HK-2 (cell line): ENCODE results near the gene SCGN.

Experiments used
- DNase-seq: peaks from one replicate; pipeline ENCODE4 v3.0.0-alpha.2; 2018; ENCODE audit not compliant: unreplicated experiment

The SCGN gene

GRCh38 chr6:25640891-25641290 is 11.1 kb upstream of the SCGN start:
- DNase-seq = no peak

DNA sequence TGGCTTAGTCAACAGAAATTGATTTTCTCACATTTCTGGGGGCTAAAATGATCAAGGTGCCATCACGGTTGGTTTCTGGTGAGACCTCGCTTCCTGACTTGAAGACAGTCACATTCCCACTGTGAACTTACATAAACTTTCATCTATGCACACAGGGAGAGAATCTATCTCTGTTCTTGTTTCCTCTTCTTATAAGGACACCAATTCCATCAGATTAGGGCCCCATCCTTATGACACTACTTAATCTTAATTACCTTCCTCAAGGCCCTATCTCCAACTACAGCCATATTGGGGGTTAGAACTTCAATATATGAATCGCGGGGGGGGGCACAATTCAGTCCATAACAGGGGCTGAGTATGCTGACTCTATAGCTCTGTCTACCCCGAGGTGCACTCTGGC is 10.6 kb upstream of the SCGN start:
- DNase-seq = no peak

DNA sequence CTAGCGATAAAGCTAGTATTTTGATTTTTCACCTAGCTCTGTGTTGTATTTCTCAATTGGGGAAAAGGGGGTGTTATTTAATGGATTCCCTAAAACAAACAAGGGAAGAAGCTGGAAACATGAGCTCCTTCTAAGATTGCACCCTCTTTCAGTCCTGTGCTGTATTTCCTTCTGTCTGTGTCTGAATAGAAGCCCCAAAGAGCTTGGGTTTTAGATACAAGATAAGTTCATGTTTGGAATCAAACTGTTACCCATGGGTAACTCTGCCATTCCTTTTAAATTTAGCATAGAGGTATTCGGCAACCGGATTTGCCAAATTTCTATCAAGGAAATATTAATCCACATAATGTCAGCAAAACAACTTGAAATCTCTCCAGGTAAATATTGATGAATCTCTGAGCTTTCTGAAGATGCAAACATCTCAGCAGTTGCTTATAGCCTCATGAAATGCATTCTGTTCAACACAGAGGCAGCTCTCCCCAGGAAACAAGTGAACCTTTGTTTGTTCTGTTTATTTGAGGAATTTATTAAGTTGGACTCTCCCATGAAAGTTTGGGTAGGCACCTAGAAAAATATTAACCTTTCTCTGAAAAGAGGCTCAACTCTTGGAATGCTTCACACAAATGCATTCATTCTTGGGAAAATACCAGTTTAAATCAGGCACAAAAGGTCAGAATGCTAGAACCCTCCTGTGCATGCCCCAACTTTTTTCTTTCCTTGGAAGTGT is 9.9 kb upstream of the SCGN start:
- DNase-seq = no peak

DNA sequence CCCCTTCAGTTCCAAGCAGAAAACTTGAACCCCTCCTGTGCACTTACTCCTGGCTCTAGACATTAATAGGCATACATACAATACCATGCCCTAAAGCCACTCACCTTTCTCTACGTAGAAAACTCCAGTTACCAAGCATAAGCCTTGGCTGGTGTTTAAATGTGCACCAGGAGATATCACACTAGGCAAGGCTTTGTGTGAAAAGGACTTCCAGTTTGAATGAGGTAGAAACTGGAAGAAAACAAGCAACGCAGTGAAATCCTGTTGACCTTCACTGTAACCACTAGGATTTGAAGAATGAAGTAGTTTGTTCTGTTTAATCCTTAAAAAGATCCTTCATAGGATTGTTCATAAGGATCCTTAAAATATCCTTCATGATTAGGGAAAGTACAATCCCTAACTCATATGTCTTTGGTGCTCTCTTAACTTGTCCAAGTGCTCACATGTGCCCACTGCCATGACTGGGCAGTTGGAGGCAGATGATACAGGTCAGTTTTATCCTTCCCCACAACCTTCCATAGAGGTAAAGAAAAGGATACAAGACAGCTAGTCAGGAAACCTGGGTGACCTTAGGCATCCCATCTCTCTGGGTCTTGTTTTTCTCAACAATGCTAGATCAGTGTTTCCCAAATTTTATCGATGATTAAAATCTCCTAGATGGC is 9.2 kb upstream of the SCGN start:
- no peak for DNase-seq

DNA sequence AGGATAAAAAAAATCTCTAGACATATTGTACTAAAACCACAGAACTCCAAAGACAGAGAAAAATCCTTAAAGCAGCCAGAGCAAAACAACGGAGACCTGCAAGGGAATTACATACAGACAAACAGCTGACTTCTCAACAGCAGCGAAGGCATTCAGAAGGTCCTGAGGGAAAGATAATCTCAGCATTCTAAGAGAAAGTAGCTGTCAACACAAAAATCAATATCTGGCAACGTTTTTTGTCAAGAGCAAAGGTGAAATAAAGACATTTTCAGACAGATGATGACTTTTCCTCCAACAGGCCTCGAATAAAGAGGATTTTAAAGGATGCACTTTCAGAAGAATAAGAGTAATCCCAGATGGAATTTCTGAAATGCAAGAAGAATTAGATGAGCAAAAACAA is 6.1 kb upstream of the SCGN start:
- DNase-seq = no peak

- no peak for DNase-seq
Observed at GRCh38 chr6:25649611-25650010, 2.4 kb upstream of the SCGN start.

- DNase-seq = no peak
Observed at GRCh38 chr6:25655723-25656122, 3.7 kb downstream of the SCGN start.

DNA sequence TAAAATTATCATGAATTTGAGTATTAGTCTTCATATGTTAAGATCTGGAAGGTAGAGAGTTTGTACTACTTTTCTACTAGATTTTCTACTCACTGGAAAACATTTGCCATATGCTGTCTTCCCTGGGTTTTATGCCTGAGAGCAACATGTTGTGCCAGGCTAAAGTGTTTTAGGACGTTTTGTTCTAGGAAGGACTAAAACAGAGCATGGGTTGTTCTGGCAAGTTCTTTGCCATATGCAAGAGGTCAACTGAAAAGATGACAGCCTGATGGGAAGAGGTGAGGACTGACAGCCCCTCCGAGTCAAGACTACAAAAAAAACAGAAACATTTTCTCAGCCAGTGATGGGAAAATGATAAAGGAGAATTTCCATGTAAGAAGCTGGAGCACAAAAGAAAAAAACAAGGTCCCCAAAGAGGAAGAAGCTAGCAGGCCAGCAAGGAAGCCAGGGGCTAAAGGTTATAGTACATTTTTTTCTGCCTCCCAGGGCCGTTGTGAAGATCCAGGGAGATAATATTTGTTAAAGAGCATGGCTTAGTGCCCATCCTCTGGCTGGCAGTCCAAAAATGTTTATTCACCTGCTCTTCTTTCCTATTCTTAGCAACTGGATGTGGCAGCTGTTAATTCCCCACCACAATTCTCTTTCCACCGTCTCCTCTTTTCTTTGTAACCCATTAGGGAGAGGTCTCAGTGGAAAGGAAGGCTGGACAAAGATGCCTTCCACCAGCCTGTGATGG is 7.8 kb downstream of the SCGN start:
- no peak for DNase-seq

DNA sequence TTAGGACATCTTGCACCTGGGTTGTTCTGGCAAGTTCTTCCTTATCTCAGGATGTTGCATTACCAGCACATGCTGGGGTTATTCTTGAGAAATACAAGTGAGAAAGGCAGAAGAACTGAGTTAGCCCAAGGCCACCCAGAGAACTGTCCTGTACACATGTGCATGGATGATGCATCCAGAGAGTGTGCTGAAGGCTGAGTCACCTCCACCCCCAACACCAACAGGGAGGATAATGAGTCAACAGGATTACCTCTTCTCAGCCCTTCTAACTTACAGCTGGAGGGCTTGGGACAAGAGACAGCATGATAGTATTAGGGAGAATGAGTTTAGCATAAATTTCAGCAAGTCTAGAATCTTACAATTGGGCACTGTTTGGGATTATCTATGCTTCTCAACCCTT is 8.5 kb downstream of the SCGN start:
- DNase-seq = peak; percentile 58

DNA sequence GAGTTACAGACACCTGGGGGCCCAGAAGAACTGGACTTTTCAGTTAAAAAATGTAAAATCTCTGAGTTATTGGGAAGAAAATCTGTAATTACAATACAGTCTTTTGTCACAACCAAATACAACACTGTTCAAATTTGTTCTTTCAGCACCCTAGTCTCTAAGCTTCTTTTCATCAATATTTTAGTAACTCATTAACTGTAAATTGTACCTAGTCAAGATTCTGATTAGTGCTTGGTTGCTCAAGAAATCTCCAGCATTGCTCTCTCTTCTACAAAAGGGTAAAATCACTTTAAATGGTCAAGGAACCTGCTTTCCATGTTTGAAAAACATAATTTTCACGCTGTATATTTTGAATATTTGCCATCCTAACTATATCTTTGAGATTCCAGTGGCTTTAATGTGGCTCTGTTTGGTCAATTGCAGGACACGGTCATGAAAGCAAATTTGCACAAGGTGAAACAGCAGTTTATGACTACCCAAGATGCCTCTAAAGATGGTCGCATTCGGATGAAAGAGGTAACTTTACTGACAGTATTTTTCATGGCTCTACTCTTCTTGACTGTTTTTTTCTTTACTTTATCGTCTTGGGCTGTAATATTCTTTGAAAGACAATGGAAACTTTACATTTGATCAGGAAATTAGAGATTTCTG is 9.2 kb downstream of the SCGN start:
- no peak for DNase-seq

DNA sequence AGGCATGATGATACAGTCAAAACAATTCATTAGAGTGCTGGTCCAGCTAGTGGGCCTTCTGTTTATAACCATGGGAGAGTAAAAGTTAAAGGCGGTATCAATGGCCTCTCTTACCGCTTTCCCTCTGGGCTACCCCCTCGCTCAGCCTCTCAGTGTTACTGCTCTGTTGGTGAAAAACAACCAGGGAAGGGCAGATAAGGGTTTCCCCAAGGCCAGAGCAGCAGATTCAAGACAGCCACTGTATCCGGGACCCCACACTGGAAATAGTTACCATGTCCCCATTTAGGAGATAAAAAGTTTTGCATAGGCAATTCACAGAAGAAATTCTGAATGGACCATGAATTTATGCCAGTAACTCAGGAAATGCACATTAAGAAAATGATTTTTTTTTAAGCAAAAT is 13.4 kb downstream of the SCGN start:
- no peak for DNase-seq

DNA sequence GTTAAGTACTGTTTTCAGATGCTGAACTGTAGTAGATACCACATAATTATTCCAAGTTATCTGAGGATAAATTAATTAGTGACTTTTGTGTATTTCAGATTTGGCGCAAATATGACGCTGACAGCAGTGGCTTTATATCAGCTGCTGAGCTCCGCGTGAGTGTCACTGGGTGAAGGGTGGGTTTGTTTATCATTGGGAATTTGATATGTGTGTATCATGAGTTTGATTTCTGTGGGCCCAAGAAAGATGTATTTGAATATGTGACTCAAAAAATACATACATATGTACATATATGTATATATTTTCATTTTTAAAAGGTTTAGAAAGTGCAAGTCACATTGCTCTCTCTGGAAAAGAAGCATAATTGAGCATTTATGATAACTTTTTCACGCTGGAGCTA is 17.4 kb downstream of the SCGN start:
- no peak for DNase-seq

GRCh38 chr6:25670208-25670607 is 18.2 kb downstream of the SCGN start:
- DNase-seq = no peak

GRCh38 chr6:25670793-25671513 is 18.9 kb downstream of the SCGN start:
- DNase-seq = no peak

DNA sequence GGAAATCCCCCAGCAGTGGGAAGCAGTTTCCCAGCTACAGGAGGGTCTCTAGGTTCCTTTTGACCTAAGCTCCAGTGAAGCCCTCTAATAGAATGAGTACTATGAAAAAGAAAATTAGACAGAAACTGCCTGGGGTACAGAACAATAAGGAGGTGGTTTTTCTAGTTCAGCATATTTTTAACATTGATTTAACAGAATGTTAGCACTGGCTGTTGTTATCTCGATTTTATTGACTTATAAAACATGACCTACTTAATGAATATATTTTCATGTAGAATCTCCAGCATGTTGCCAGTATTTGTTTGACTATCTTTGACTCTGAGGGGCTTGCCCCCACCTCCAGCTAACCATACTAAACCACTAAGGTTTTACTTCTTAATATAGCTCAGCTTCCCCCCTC is 19.6 kb downstream of the SCGN start:
- DNase-seq = no peak

GRCh38 chr6:25675167-25675566 is 23.2 kb downstream of the SCGN start:
- DNase-seq = no peak

DNA sequence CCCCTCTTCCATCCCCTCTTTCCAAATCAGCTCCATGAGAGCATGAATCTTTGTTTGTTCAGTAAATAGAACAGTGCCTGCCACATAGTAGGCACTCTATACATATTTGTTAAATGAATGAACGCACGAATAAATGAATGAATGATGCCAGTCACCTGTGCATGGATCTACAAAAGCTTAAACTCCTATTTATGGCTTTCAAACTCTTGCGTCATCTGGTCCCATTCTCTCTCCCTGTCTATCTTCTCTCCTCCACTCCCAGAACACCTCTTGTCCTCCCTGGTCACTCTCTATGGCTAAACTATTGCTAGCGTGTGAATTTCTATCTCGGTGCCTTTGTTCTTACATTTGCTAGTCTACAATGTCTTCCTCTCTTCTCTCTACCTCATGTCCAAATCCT is 24.8 kb downstream of the SCGN start:
- no peak for DNase-seq

DNA sequence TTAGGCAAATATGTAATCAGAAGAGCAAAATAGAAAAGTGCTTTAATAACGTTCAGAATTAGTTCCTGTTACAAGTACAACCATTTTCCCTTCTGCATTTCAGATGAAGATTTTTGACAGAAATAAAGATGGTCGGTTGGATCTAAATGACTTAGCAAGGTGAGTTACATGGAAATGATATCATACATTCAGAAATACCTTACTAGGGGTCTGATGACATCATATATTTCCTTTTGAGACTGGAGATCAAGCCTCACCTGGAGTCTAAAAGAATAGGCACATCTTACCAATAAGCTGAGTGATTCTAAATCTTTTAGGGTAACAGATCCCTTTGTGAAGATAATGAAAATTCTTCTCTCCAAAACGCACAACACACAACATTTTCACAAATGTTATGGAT is 29.8 kb downstream of the SCGN start:
- DNase-seq = no peak

DNA sequence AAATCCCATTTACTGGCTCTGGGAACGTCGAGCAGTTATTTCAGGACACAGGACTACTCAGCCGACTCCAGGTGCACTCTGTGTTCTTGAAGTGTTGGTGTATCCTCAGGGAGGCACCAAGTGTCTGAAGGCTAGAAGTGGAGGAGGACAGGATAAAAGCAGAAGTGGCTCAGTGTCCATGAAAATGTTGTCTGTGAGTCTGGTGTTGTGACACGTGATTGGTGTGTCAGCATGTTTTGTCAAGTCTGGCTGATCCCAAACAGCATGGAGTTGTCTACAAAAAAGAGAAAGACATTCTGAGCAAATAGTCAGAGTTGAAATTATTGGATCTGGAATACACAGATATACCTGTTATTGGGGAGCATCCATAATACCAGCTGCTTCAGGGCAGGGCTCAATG is 30.3 kb downstream of the SCGN start:
- DNase-seq = no peak

- DNase-seq = no peak
Observed at GRCh38 chr6:25684565-25684964, 32.5 kb downstream of the SCGN start.

GRCh38 chr6:25685251-25685650 is 33.2 kb downstream of the SCGN start:
- DNase-seq = no peak

- no peak for DNase-seq
Observed at GRCh38 chr6:25685896-25686295, 33.9 kb downstream of the SCGN start.
